ENCODE measurements around the gene MYPN. TPM values are rescaled to one million over a fixed set of nuclear protein-coding genes. Genes with fewer than 3 reads are reported as not detected.

The MYPN gene
- total and polyA plus RNA-seq, 2 experiments from 2014 or later = not detected

GRCh38 chr10:68235111-68235510 is 125.8 kb downstream of the MYPN start (continued):
- TF ChIP-seq ZNF462 (CRISPR knock-in tag; IDR thresholded peaks at IDR 0.05) = no peak
- TF ChIP-seq ZNF114 (CRISPR knock-in tag; IDR thresholded peaks at IDR 0.05) = no peak

- H3K36me3 ChIP-seq (ENCODE audit: insufficient read depth) = no peaks in the 10 kb centered on the region
- H2AFZ ChIP-seq = no peak overlapping the region
- H4K20me1 ChIP-seq (replicated peaks; ENCODE audit: insufficient read depth) = no peaks in the 10 kb centered on the region
- Mint-ChIP-seq H3K27me3 (ENCODE audit: insufficient read depth, low read depth, poor library complexity) (peaks cover 11% of the 10 kb centered on the region), H3K36me3 (ENCODE audit: low read depth) (no peaks in the 10 kb centered on the region), H3K4me1 (peaks cover 9% of the 10 kb centered on the region), H3K27ac (no peak overlapping the region), H3K4me3 (no peak overlapping the region), H3K9me3 (no peaks in the 10 kb centered on the region)
- peaks cover 7% of the 10 kb centered on the region for H3K4me1 ChIP-seq (ENCODE audit: insufficient read depth)
- H3F3A ChIP-seq (replicated peaks; ENCODE audit: low read depth) = no peaks in the 10 kb centered on the region; the same call in 1 of the 2 replicates
- H3K27me3 ChIP-seq (ENCODE audit: insufficient read depth) = peaks cover 29% of the 10 kb centered on the region
- DNase-seq (ENCODE audit: low spot score) = no peak
- H3K79me2 ChIP-seq (replicated peaks; ENCODE audit: insufficient read depth) = no peaks in the 10 kb centered on the region
- H3K4me2 ChIP-seq = no peak overlapping the region
- no peak overlapping the region for H3K4me3 ChIP-seq
- no peak overlapping the region for H3K27ac ChIP-seq (ENCODE audit: low read depth)
- ATAC-seq = no peak
- H3K9me2 ChIP-seq (ENCODE audit: insufficient read depth) = no peaks in the 10 kb centered on the region
- TF ChIP-seq CREB1 (CRISPR knock-in tag; IDR thresholded peaks at IDR 0.05; ENCODE audit: low read depth) (no peak), EZH2phosphoT487 (IDR thresholded peaks at IDR 0.05; ENCODE audit: unreplicated experiment) (no peak), CTCF (conservative IDR thresholded peaks at IDR 0.05; ENCODE audit: low read depth in 2 of 2) (no peak), STAT1 (IDR thresholded peaks at IDR 0.05; ENCODE audit: unreplicated experiment) (no peak), NANOG (IDR thresholded peaks at IDR 0.05; ENCODE audit: borderline replicate concordance) (no peak), ETS1 (IDR thresholded peaks at IDR 0.05) (no peak), ZNF331 (CRISPR knock-in tag; IDR thresholded peaks at IDR 0.05; ENCODE audit: low read depth) (no peak), JUNB (IDR thresholded peaks at IDR 0.05; ENCODE audit: unreplicated experiment) (no peak)
Measured at GRCh38 chr10:68235581-68235980, 126.3 kb downstream of the MYPN start.
